Measurements from ENCODE around the gene GAB1.

The GAB1 gene

DNA sequence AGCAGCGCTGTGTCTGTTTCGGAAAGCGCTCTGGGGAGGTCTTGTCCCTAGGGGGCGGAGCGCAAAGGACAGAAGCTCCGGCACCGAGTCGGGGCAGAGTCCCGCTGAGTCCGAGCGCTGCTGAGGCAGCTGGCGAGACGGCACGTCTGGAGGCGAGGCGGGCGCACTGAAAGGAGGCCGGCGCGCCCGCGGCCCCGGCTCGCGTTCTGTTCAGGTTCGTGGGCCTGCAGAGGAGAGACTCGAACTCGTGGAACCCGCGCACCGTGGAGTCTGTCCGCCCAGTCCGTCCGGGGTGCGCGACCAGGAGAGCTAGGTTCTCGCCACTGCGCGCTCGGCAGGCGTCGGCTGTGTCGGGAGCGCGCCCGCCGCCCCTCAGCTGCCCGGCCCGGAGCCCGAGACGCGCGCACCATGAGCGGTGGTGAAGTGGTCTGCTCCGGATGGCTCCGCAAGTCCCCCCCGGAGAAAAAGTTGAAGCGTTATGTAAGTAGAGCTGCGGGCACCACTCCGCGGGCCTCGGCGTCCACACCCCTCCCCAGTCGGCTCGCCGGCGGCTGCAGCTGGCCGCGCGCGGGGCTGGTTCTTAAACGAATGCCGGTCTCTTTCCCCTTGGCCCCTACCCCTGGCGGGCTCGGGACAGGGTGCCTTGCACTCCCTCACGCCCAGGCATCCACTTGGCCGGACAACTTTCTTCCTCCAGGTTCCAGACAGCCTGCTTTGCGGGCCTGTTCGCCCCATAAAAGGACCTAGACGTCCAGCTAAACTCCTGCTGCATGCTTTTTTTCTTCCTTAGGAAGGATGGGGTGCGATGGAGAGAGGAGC, at the start of gene GAB1 (continued):
- TF ChIP-seq ZNF274 (IDR thresholded peaks at IDR 0.05; ENCODE audit: low read length), result no peak
- TF ChIP-seq ZNF274 (tag by site-specific recombination; IDR thresholded peaks at IDR 0.05; ENCODE audit: borderline replicate concordance), result no peak
- TF ChIP-seq, protein P1, sequence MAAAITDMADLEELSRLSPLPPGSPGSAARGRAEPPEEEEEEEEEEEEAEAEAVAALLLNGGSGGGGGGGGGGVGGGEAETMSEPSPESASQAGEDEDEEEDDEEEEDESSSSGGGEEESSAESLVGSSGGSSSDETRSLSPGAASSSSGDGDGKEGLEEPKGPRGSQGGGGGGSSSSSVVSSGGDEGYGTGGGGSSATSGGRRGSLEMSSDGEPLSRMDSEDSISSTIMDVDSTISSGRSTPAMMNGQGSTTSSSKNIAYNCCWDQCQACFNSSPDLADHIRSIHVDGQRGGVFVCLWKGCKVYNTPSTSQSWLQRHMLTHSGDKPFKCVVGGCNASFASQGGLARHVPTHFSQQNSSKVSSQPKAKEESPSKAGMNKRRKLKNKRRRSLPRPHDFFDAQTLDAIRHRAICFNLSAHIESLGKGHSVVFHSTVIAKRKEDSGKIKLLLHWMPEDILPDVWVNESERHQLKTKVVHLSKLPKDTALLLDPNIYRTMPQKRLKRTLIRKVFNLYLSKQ (tag by site-specific recombination; IDR thresholded peaks at IDR 0.05; ENCODE audit: borderline replicate concordance), result no peak
- TF ChIP-seq SP3 (tag by site-specific recombination; IDR thresholded peaks at IDR 0.05), result no peak
- peak; percentile 82 for TF ChIP-seq OSR2 (tag by site-specific recombination; IDR thresholded peaks at IDR 0.05)
- TF ChIP-seq ZNF792 (tag by site-specific recombination; IDR thresholded peaks at IDR 0.05), result 0 out of 2 replicates have a peak, but pooled peaks have one; percentile 26
- TF ChIP-seq ZNF677 (tag by site-specific recombination; IDR thresholded peaks at IDR 0.05), result no peak
- no peak for TF ChIP-seq ZSCAN16 (tag by site-specific recombination; IDR thresholded peaks at IDR 0.05)
- TF ChIP-seq ZIC2 (tag by site-specific recombination; IDR thresholded peaks at IDR 0.05), result peak; percentile 47
- no peak for TF ChIP-seq ZNF16 (tag by site-specific recombination; IDR thresholded peaks at IDR 0.05; ENCODE audit: low read depth)
- no peak for TF ChIP-seq ZNF571 (tag by site-specific recombination; IDR thresholded peaks at IDR 0.05)
- no peak for TF ChIP-seq ZNF391 (tag by site-specific recombination; IDR thresholded peaks at IDR 0.05; ENCODE audit: borderline replicate concordance, low read depth)
- TF ChIP-seq, protein P2, sequence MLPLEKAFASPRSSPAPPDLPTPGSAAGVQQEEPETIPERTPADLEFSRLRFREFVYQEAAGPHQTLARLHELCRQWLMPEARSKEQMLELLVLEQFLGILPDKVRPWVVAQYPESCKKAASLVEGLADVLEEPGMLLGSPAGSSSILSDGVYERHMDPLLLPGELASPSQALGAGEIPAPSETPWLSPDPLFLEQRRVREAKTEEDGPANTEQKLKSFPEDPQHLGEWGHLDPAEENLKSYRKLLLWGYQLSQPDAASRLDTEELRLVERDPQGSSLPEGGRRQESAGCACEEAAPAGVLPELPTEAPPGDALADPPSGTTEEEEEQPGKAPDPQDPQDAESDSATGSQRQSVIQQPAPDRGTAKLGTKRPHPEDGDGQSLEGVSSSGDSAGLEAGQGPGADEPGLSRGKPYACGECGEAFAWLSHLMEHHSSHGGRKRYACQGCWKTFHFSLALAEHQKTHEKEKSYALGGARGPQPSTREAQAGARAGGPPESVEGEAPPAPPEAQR (tag by site-specific recombination; IDR thresholded peaks at IDR 0.05), result no peak
- TF ChIP-seq ZNF76 (tag by site-specific recombination; IDR thresholded peaks at IDR 0.05; ENCODE audit: borderline replicate concordance, low read depth), result peak; percentile 18; the same call in 1 of the 2 replicates
- no peak for TF ChIP-seq KLF1 (tag by site-specific recombination; IDR thresholded peaks at IDR 0.05)
- TF ChIP-seq, protein P3, sequence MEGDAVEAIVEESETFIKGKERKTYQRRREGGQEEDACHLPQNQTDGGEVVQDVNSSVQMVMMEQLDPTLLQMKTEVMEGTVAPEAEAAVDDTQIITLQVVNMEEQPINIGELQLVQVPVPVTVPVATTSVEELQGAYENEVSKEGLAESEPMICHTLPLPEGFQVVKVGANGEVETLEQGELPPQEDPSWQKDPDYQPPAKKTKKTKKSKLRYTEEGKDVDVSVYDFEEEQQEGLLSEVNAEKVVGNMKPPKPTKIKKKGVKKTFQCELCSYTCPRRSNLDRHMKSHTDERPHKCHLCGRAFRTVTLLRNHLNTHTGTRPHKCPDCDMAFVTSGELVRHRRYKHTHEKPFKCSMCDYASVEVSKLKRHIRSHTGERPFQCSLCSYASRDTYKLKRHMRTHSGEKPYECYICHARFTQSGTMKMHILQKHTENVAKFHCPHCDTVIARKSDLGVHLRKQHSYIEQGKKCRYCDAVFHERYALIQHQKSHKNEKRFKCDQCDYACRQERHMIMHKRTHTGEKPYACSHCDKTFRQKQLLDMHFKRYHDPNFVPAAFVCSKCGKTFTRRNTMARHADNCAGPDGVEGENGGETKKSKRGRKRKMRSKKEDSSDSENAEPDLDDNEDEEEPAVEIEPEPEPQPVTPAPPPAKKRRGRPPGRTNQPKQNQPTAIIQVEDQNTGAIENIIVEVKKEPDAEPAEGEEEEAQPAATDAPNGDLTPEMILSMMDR (tag by site-specific recombination; IDR thresholded peaks at IDR 0.05), result peak; percentile 71
- TF ChIP-seq, protein P4, sequence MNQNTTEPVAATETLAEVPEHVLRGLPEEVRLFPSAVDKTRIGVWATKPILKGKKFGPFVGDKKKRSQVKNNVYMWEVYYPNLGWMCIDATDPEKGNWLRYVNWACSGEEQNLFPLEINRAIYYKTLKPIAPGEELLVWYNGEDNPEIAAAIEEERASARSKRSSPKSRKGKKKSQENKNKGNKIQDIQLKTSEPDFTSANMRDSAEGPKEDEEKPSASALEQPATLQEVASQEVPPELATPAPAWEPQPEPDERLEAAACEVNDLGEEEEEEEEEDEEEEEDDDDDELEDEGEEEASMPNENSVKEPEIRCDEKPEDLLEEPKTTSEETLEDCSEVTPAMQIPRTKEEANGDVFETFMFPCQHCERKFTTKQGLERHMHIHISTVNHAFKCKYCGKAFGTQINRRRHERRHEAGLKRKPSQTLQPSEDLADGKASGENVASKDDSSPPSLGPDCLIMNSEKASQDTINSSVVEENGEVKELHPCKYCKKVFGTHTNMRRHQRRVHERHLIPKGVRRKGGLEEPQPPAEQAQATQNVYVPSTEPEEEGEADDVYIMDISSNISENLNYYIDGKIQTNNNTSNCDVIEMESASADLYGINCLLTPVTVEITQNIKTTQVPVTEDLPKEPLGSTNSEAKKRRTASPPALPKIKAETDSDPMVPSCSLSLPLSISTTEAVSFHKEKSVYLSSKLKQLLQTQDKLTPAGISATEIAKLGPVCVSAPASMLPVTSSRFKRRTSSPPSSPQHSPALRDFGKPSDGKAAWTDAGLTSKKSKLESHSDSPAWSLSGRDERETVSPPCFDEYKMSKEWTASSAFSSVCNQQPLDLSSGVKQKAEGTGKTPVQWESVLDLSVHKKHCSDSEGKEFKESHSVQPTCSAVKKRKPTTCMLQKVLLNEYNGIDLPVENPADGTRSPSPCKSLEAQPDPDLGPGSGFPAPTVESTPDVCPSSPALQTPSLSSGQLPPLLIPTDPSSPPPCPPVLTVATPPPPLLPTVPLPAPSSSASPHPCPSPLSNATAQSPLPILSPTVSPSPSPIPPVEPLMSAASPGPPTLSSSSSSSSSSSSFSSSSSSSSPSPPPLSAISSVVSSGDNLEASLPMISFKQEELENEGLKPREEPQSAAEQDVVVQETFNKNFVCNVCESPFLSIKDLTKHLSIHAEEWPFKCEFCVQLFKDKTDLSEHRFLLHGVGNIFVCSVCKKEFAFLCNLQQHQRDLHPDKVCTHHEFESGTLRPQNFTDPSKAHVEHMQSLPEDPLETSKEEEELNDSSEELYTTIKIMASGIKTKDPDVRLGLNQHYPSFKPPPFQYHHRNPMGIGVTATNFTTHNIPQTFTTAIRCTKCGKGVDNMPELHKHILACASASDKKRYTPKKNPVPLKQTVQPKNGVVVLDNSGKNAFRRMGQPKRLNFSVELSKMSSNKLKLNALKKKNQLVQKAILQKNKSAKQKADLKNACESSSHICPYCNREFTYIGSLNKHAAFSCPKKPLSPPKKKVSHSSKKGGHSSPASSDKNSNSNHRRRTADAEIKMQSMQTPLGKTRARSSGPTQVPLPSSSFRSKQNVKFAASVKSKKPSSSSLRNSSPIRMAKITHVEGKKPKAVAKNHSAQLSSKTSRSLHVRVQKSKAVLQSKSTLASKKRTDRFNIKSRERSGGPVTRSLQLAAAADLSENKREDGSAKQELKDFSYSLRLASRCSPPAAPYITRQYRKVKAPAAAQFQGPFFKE (tag by site-specific recombination; IDR thresholded peaks at IDR 0.05; ENCODE audit: borderline replicate concordance), result no peak
- TF ChIP-seq SCRT2 (tag by site-specific recombination; IDR thresholded peaks at IDR 0.05), result no peak
- no peak for TF ChIP-seq TRIM28 (IDR thresholded peaks at IDR 0.05; ENCODE audit: borderline replicate concordance, low read length)
- TF ChIP-seq, protein P5, sequence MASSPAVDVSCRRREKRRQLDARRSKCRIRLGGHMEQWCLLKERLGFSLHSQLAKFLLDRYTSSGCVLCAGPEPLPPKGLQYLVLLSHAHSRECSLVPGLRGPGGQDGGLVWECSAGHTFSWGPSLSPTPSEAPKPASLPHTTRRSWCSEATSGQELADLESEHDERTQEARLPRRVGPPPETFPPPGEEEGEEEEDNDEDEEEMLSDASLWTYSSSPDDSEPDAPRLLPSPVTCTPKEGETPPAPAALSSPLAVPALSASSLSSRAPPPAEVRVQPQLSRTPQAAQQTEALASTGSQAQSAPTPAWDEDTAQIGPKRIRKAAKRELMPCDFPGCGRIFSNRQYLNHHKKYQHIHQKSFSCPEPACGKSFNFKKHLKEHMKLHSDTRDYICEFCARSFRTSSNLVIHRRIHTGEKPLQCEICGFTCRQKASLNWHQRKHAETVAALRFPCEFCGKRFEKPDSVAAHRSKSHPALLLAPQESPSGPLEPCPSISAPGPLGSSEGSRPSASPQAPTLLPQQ (tag by site-specific recombination; IDR thresholded peaks at IDR 0.05), result no peak
- TF ChIP-seq, protein P6, sequence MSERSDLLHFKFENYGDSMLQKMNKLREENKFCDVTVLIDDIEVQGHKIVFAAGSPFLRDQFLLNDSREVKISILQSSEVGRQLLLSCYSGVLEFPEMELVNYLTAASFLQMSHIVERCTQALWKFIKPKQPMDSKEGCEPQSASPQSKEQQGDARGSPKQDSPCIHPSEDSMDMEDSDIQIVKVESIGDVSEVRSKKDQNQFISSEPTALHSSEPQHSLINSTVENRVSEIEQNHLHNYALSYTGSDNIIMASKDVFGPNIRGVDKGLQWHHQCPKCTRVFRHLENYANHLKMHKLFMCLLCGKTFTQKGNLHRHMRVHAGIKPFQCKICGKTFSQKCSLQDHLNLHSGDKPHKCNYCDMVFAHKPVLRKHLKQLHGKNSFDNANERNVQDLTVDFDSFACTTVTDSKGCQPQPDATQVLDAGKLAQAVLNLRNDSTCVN (tag by site-specific recombination; optimal IDR thresholded peaks at IDR 0.05), result peak; percentile 96
- TF ChIP-seq, protein P7, sequence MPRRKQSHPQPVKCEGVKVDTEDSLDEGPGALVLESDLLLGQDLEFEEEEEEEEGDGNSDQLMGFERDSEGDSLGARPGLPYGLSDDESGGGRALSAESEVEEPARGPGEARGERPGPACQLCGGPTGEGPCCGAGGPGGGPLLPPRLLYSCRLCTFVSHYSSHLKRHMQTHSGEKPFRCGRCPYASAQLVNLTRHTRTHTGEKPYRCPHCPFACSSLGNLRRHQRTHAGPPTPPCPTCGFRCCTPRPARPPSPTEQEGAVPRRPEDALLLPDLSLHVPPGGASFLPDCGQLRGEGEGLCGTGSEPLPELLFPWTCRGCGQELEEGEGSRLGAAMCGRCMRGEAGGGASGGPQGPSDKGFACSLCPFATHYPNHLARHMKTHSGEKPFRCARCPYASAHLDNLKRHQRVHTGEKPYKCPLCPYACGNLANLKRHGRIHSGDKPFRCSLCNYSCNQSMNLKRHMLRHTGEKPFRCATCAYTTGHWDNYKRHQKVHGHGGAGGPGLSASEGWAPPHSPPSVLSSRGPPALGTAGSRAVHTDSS (tag by site-specific recombination; IDR thresholded peaks at IDR 0.05), result no peak
- no peak for TF ChIP-seq ZNF146 (tag by site-specific recombination; IDR thresholded peaks at IDR 0.05)
- no peak; the same call in 1 of the 2 replicates for TF ChIP-seq KLF16 (tag by site-specific recombination; IDR thresholded peaks at IDR 0.05)
